HG02759 (cell line): Measurements from ENCODE around the gene TEDC1.

ENCODE experiments used
- ATAC-seq: cut with Tn5 transposase; IDR thresholded peaks from one replicate; pipeline ENCODE4 v1.9.1; 2021; ENCODE audit warnings: mild to moderate bottlenecking, moderate library complexity; ENCODE audit not compliant: unreplicated experiment

Gene TEDC1

GRCh38 chr14:105490572-105491365, at the start of gene TEDC1:
TEDC1 (plus strand) TSS chr14:105491246; CDS start chr14:105491376, 130 bp downstream.
- ATAC-seq, result peak; percentile 73

GRCh38 chr14:105442125-105442524, 48.9 kb upstream of the TEDC1 start:
- ATAC-seq, result no peak

GRCh38 chr14:105442834-105443233, 48.2 kb upstream of the TEDC1 start:
- no peak for ATAC-seq

- ATAC-seq, result no peak
Measured at GRCh38 chr14:105444859-105445258, 46.2 kb upstream of the TEDC1 start.

- ATAC-seq, result no peak
Measured at GRCh38 chr14:105445290-105445689, 45.8 kb upstream of the TEDC1 start.

GRCh38 chr14:105445901-105446845, 44.9 kb upstream of the TEDC1 start:
- no peak for ATAC-seq

- no peak for ATAC-seq
Measured at GRCh38 chr14:105446971-105447370, 44.1 kb upstream of the TEDC1 start.

- no peak for ATAC-seq
Measured at GRCh38 chr14:105447651-105448640, 43.1 kb upstream of the TEDC1 start.

GRCh38 chr14:105448706-105449111, 42.3 kb upstream of the TEDC1 start:
- peak; percentile 57 for ATAC-seq

GRCh38 chr14:105449276-105450122, 41.5 kb upstream of the TEDC1 start:
- ATAC-seq, result no peak

- no peak for ATAC-seq
Measured at GRCh38 chr14:105450123-105450505, 40.9 kb upstream of the TEDC1 start.

- no peak for ATAC-seq
Measured at GRCh38 chr14:105450864-105451720, 40.0 kb upstream of the TEDC1 start.

GRCh38 chr14:105452963-105453362, 38.1 kb upstream of the TEDC1 start:
- no peak for ATAC-seq

GRCh38 chr14:105453847-105454246, 37.2 kb upstream of the TEDC1 start:
- ATAC-seq, result no peak

GRCh38 chr14:105455086-105455640, 35.9 kb upstream of the TEDC1 start:
- no peak for ATAC-seq

- ATAC-seq, result no peak
Measured at GRCh38 chr14:105455766-105456660, 35.0 kb upstream of the TEDC1 start.
